Peyer's patch (tissue), 4 donors: Measurements from ENCODE around the gene CTDNEP1.
A peak's percentile ranks its signal among the peaks of the same experiment; 100 is the strongest.

Source experiments
- POLR2A ChIP-seq, 2 donors: fragments of 450-650 bp; IDR thresholded peaks; one replicate each; pipeline ENCODE4 v1.5.1; 2017; ENCODE audit warnings: antibody characterized with exemption in 2 of 2, mild to moderate bottlenecking in 2 of 2, moderate library complexity in 2 of 2
- TF ChIP-seq, protein P1 (sequence below), 6 experiments: fragments of 450-650 bp in 4 of 6; fragments of 200-600 bp in 2 of 6; sonication (generic) in 1 of 6; IDR thresholded peaks; one replicate each; pipeline ENCODE4 v1.5.1; 2017 to 2019; ENCODE audit warnings: antibody characterized with exemption in 6 of 6, mild to moderate bottlenecking in 3 of 6, moderate library complexity in 1 of 6

DNA sequence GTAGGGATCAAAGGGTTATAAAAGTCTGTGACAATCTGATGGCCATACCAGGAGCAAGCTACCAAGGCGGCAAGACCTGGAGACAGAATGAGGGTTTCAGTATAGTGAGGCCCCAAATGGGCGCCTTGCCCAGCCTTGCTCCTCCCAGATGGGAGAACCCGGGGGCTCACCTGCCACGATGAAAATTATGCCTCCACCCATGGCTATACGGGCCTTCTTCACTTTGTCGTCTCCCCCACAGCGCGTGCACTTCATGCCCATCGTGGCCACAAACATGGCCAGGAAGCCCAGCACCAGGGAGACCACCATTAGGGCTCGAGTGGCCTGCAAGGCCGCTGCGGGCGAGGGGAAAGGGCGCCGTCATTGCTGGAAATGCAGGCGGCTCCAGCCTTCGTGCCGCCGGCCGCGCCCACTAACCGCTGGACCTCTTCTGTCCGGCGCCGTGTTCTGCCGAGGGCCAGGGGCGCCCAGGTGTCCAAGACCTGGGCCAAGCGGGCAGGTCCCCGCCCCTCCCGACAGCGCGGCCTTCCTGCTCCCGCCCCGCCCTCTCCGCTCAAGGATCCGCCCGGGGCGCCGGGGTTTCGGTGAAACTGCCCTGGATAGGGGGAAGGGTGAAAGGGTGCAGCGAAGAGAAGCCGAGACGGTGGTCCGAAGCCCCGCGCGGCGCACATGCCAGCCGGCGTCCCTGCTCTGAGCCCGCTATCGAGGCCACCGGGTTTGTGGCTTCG, 9.3 kb upstream of the CTDNEP1 start:
- TF ChIP-seq, protein P1, sequence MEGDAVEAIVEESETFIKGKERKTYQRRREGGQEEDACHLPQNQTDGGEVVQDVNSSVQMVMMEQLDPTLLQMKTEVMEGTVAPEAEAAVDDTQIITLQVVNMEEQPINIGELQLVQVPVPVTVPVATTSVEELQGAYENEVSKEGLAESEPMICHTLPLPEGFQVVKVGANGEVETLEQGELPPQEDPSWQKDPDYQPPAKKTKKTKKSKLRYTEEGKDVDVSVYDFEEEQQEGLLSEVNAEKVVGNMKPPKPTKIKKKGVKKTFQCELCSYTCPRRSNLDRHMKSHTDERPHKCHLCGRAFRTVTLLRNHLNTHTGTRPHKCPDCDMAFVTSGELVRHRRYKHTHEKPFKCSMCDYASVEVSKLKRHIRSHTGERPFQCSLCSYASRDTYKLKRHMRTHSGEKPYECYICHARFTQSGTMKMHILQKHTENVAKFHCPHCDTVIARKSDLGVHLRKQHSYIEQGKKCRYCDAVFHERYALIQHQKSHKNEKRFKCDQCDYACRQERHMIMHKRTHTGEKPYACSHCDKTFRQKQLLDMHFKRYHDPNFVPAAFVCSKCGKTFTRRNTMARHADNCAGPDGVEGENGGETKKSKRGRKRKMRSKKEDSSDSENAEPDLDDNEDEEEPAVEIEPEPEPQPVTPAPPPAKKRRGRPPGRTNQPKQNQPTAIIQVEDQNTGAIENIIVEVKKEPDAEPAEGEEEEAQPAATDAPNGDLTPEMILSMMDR (IDR thresholded peaks at IDR 0.05) = no peak
- peak; percentile 44 to 50 for TF ChIP-seq POLR2A (IDR thresholded peaks at IDR 0.05)
